ENCODE results near the gene EIF5B. TPM values are rescaled to one million over a fixed set of nuclear protein-coding genes. Genes with fewer than 3 reads are reported as not detected.

The EIF5B gene
- total and polyA plus RNA-seq, 2 experiments from 2014 or later, result 34.2 to 108 TPM

DNA sequence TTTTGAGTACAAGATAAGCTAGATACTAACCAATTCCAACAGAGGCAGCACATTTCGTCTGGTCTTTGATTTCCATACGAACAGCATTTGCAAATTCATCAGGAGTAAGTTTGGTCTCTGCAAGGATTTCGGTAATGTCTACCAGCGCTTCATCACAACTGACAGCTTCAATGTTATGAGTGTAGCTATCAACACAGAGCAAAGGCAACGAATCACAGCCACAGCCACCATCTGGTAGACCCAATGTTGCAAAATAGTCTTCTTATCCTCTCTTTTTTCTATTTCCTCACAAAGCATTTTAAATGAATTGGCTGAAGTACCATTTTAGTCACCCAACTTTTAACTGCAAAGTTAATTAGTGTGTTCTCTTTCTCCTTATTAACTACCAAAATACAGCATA, 84.3 kb downstream of the EIF5B start:
- ATAC-seq, result no peak
- TF ChIP-seq EZH2 (IDR thresholded peaks at IDR 0.05; ENCODE audit: low read depth, unreplicated experiment) (no peak), JUNB (IDR thresholded peaks at IDR 0.05; ENCODE audit: unreplicated experiment) (no peak), STAT1 (IDR thresholded peaks at IDR 0.05; ENCODE audit: unreplicated experiment) (no peak), POLR2AphosphoS5 (IDR thresholded peaks at IDR 0.05; ENCODE audit: low read depth) (no peak)
- TF ChIP-seq, protein P1, sequence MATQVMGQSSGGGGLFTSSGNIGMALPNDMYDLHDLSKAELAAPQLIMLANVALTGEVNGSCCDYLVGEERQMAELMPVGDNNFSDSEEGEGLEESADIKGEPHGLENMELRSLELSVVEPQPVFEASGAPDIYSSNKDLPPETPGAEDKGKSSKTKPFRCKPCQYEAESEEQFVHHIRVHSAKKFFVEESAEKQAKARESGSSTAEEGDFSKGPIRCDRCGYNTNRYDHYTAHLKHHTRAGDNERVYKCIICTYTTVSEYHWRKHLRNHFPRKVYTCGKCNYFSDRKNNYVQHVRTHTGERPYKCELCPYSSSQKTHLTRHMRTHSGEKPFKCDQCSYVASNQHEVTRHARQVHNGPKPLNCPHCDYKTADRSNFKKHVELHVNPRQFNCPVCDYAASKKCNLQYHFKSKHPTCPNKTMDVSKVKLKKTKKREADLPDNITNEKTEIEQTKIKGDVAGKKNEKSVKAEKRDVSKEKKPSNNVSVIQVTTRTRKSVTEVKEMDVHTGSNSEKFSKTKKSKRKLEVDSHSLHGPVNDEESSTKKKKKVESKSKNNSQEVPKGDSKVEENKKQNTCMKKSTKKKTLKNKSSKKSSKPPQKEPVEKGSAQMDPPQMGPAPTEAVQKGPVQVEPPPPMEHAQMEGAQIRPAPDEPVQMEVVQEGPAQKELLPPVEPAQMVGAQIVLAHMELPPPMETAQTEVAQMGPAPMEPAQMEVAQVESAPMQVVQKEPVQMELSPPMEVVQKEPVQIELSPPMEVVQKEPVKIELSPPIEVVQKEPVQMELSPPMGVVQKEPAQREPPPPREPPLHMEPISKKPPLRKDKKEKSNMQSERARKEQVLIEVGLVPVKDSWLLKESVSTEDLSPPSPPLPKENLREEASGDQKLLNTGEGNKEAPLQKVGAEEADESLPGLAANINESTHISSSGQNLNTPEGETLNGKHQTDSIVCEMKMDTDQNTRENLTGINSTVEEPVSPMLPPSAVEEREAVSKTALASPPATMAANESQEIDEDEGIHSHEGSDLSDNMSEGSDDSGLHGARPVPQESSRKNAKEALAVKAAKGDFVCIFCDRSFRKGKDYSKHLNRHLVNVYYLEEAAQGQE (IDR thresholded peaks at IDR 0.05; ENCODE audit: unreplicated experiment), result no peak
- TF ChIP-seq, protein P2, sequence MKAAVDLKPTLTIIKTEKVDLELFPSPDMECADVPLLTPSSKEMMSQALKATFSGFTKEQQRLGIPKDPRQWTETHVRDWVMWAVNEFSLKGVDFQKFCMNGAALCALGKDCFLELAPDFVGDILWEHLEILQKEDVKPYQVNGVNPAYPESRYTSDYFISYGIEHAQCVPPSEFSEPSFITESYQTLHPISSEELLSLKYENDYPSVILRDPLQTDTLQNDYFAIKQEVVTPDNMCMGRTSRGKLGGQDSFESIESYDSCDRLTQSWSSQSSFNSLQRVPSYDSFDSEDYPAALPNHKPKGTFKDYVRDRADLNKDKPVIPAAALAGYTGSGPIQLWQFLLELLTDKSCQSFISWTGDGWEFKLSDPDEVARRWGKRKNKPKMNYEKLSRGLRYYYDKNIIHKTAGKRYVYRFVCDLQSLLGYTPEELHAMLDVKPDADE (IDR thresholded peaks at IDR 0.05), result no peak
- Histone ChIP-seq H3F3A (replicated peaks; ENCODE audit: low read depth) (no peaks in the 10 kb centered on the region), H3K4me2 (no peak overlapping the region), H3K27me3 (ENCODE audit: insufficient read depth) (no peaks in the 10 kb centered on the region), H3K27ac (ENCODE audit: low read depth) (no peak overlapping the region), H4K20me1 (replicated peaks; ENCODE audit: insufficient read depth) (peaks cover 2% of the 10 kb centered on the region; the same call in 1 of the 2 replicates), H3K4me1 (ENCODE audit: insufficient read depth) (no peaks in the 10 kb centered on the region), H3K36me3 (ENCODE audit: insufficient read depth) (peaks cover 27% of the 10 kb centered on the region), H3K79me2 (replicated peaks; ENCODE audit: insufficient read depth) (0 out of 2 replicates have a peak, but pooled peaks cover 1% of the 10 kb centered on the region), H3K4me3 (no peak overlapping the region), H3K9me2 (ENCODE audit: insufficient read depth) (no peaks in the 10 kb centered on the region), H2AFZ (no peak overlapping the region)
- no peak overlapping the region for H3K27ac Mint-ChIP-seq
- H3K27me3 Mint-ChIP-seq (ENCODE audit: insufficient read depth, low read depth, poor library complexity), result peaks cover 2% of the 10 kb centered on the region
- H3K4me1 Mint-ChIP-seq, result no peaks in the 10 kb centered on the region
- peaks cover 67% of the 10 kb centered on the region for H3K36me3 Mint-ChIP-seq (ENCODE audit: low read depth)
- no peak overlapping the region for H3K4me3 Mint-ChIP-seq
- no peaks in the 10 kb centered on the region for H3K9me3 Mint-ChIP-seq
- DNase-seq (ENCODE audit: low spot score), result no peak

DNA sequence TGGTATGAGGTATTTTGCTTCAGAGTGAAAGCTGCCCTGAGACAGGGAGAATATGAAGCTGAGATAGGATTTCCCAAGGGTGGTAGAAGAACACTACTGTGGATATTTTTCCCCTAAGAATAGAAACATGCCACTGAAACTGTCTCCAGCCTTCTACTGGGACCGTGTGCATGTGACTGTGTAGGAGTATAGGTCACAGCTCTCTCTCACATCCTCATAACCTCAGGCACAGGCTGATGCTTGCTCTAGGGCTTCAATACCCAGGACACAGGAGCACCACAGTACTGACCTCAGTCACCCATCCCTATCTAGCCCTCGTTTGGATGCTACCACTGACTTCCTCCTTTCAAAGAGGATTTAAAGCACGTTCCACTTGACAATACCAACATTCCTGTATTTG, 85.4 kb downstream of the EIF5B start:
- Histone ChIP-seq H3K4me3 (no peak overlapping the region), H2AFZ (no peak overlapping the region), H3K4me1 (ENCODE audit: insufficient read depth) (no peaks in the 10 kb centered on the region), H3K36me3 (ENCODE audit: insufficient read depth) (peaks cover 17% of the 10 kb centered on the region), H3F3A (replicated peaks; ENCODE audit: low read depth) (no peaks in the 10 kb centered on the region), H3K79me2 (replicated peaks; ENCODE audit: insufficient read depth) (0 out of 2 replicates have a peak, but pooled peaks cover 5% of the 10 kb centered on the region), H3K27ac (ENCODE audit: low read depth) (no peak overlapping the region), H4K20me1 (replicated peaks; ENCODE audit: insufficient read depth) (peaks cover 2% of the 10 kb centered on the region; the same call in 1 of the 2 replicates), H3K4me2 (no peak overlapping the region), H3K27me3 (ENCODE audit: insufficient read depth) (no peaks in the 10 kb centered on the region), H3K9me2 (ENCODE audit: insufficient read depth) (no peaks in the 10 kb centered on the region)
- H3K9me3 Mint-ChIP-seq, result no peaks in the 10 kb centered on the region
- H3K36me3 Mint-ChIP-seq (ENCODE audit: low read depth), result peaks cover 72% of the 10 kb centered on the region
- no peak overlapping the region for H3K27ac Mint-ChIP-seq
- DNase-seq (ENCODE audit: low spot score) (no peak), ATAC-seq (no peak)
- peaks cover 2% of the 10 kb centered on the region for H3K27me3 Mint-ChIP-seq (ENCODE audit: insufficient read depth, low read depth, poor library complexity)
- H3K4me3 Mint-ChIP-seq, result no peak overlapping the region
- no peaks in the 10 kb centered on the region for H3K4me1 Mint-ChIP-seq
- no peak for TF ChIP-seq POLR2AphosphoS5 (IDR thresholded peaks at IDR 0.05; ENCODE audit: low read depth)
- no peak for TF ChIP-seq STAT1 (IDR thresholded peaks at IDR 0.05; ENCODE audit: unreplicated experiment)
- TF ChIP-seq, protein P3, sequence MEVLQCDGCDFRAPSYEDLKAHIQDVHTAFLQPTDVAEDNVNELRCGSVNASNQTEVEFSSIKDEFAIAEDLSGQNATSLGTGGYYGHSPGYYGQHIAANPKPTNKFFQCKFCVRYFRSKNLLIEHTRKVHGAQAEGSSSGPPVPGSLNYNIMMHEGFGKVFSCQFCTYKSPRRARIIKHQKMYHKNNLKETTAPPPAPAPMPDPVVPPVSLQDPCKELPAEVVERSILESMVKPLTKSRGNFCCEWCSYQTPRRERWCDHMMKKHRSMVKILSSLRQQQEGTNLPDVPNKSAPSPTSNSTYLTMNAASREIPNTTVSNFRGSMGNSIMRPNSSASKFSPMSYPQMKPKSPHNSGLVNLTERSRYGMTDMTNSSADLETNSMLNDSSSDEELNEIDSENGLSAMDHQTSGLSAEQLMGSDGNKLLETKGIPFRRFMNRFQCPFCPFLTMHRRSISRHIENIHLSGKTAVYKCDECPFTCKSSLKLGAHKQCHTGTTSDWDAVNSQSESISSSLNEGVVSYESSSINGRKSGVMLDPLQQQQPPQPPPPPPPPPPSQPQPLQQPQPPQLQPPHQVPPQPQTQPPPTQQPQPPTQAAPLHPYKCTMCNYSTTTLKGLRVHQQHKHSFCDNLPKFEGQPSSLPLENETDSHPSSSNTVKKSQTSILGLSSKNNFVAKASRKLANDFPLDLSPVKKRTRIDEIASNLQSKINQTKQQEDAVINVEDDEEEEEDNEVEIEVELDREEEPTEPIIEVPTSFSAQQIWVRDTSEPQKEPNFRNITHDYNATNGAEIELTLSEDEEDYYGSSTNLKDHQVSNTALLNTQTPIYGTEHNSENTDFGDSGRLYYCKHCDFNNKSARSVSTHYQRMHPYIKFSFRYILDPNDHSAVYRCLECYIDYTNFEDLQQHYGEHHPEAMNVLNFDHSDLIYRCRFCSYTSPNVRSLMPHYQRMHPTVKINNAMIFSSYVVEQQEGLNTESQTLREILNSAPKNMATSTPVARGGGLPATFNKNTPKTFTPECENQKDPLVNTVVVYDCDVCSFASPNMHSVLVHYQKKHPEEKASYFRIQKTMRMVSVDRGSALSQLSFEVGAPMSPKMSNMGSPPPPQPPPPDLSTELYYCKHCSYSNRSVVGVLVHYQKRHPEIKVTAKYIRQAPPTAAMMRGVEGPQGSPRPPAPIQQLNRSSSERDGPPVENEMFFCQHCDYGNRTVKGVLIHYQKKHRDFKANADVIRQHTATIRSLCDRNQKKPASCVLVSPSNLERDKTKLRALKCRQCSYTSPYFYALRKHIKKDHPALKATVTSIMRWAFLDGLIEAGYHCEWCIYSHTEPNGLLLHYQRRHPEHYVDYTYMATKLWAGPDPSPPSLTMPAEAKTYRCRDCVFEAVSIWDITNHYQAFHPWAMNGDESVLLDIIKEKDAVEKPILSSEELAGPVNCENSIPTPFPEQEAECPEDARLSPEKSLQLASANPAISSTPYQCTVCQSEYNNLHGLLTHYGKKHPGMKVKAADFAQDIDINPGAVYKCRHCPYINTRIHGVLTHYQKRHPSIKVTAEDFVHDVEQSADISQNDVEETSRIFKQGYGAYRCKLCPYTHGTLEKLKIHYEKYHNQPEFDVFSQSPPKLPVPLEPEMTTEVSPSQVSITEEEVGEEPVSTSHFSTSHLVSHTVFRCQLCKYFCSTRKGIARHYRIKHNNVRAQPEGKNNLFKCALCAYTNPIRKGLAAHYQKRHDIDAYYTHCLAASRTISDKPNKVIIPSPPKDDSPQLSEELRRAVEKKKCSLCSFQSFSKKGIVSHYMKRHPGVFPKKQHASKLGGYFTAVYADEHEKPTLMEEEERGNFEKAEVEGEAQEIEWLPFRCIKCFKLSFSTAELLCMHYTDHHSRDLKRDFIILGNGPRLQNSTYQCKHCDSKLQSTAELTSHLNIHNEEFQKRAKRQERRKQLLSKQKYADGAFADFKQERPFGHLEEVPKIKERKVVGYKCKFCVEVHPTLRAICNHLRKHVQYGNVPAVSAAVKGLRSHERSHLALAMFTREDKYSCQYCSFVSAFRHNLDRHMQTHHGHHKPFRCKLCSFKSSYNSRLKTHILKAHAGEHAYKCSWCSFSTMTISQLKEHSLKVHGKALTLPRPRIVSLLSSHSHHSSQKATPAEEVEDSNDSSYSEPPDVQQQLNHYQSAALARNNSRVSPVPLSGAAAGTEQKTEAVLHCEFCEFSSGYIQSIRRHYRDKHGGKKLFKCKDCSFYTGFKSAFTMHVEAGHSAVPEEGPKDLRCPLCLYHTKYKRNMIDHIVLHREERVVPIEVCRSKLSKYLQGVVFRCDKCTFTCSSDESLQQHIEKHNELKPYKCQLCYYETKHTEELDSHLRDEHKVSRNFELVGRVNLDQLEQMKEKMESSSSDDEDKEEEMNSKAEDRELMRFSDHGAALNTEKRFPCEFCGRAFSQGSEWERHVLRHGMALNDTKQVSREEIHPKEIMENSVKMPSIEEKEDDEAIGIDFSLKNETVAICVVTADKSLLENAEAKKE (CRISPR knock-in tag; IDR thresholded peaks at IDR 0.05), result no peak
- TF ChIP-seq CREB1 (CRISPR knock-in tag; IDR thresholded peaks at IDR 0.05; ENCODE audit: low read depth), result no peak
- no peak for TF ChIP-seq EZH2phosphoT487 (IDR thresholded peaks at IDR 0.05; ENCODE audit: unreplicated experiment)
- TF ChIP-seq ZNF114 (CRISPR knock-in tag; IDR thresholded peaks at IDR 0.05), result no peak
- TF ChIP-seq, protein P2 (IDR thresholded peaks at IDR 0.05), result no peak
